ENCODE data around the gene TSPAN11.

DNA sequence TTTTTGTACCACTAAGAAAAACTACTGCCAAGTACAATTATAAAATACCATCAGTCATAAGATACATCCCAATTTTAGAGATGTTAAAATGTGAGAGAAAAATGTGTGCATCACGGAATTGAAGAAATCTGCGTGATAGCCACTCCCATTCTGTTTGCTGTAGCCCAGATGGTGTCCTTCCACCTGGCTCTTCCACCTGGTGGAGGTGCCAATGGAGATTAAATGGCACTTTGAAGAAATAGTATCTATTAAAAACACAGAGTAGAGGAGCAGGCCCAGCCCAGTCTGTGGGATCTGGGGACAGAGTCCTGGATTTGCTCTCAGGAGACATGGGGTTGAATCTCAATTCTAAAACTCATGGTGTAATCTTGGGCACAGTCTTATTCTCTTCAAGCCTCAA is 35.5 kb downstream of the TSPAN11 start:
- TF ChIP-seq ATF3 (IDR thresholded peaks at IDR 0.05; ENCODE audit: insufficient read depth, low read depth, low read length) (no peak), MAFK (IDR thresholded peaks at IDR 0.05; ENCODE audit: low read depth, low read length) (no peak), EGR1 (IDR thresholded peaks at IDR 0.05; ENCODE audit: borderline replicate concordance, low read depth, low read length) (no peak), KDM4A (IDR thresholded peaks at IDR 0.05; ENCODE audit: low read depth, low read length, severe bottlenecking) (no peak), PHF8 (conservative IDR thresholded peaks at IDR 0.05; ENCODE audit: low read depth, low read length) (no peak), ZNF274 (IDR thresholded peaks at IDR 0.05; ENCODE audit: borderline replicate concordance, extremely low read depth, low read length) (no peak), GABPA (IDR thresholded peaks at IDR 0.05; ENCODE audit: borderline replicate concordance, insufficient read depth, low read length) (no peak), TAF1 (IDR thresholded peaks at IDR 0.05; ENCODE audit: low read depth, low read length) (no peak), USF2 (IDR thresholded peaks at IDR 0.05; ENCODE audit: low read length) (no peak), POLR2AphosphoS5 (IDR thresholded peaks at IDR 0.05; ENCODE audit: low read depth, low read length) (no peak), CBX5 (IDR thresholded peaks at IDR 0.05; ENCODE audit: low read depth, low read length) (no peak), SUZ12 (IDR thresholded peaks at IDR 0.05; ENCODE audit: low read length) (no peak)
- TF ChIP-seq, protein P1, sequence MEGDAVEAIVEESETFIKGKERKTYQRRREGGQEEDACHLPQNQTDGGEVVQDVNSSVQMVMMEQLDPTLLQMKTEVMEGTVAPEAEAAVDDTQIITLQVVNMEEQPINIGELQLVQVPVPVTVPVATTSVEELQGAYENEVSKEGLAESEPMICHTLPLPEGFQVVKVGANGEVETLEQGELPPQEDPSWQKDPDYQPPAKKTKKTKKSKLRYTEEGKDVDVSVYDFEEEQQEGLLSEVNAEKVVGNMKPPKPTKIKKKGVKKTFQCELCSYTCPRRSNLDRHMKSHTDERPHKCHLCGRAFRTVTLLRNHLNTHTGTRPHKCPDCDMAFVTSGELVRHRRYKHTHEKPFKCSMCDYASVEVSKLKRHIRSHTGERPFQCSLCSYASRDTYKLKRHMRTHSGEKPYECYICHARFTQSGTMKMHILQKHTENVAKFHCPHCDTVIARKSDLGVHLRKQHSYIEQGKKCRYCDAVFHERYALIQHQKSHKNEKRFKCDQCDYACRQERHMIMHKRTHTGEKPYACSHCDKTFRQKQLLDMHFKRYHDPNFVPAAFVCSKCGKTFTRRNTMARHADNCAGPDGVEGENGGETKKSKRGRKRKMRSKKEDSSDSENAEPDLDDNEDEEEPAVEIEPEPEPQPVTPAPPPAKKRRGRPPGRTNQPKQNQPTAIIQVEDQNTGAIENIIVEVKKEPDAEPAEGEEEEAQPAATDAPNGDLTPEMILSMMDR (IDR thresholded peaks at IDR 0.05; ENCODE audit: control extremely low read depth in 1 of 3, insufficient read depth in 1 of 3, low read depth in 1 of 3, low read length in 3 of 3), result no peak
- TF ChIP-seq, protein P2, sequence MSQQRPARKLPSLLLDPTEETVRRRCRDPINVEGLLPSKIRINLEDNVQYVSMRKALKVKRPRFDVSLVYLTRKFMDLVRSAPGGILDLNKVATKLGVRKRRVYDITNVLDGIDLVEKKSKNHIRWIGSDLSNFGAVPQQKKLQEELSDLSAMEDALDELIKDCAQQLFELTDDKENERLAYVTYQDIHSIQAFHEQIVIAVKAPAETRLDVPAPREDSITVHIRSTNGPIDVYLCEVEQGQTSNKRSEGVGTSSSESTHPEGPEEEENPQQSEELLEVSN (IDR thresholded peaks at IDR 0.05), result no peak

Data from H1 (cell line).